Neural progenitor cell (in vitro differentiated cells): Measurements from ENCODE around the gene BLOC1S1. TPM values are rescaled to one million over a fixed set of nuclear protein-coding genes. Genes with fewer than 3 reads are reported as not detected.

ENCODE experiments used
- DNase-seq: peaks from one replicate; pipeline ENCODE4 v3.0.0-alpha.2; 2016; ENCODE audit warnings: low spot score
- H2AFZ ChIP-seq: fragments of 200-600 bp; sonication (generic); replicated peaks from 2 replicates; pipeline ENCODE4 v1.6.1; 2016; ENCODE audit warnings: antibody characterized with exemption
- H3F3A ChIP-seq: fragments of 200-600 bp; sonication (generic); 2 replicates; pipeline ENCODE4 v1.6.1; 2016; ENCODE audit warnings: antibody characterized with exemption, low read depth
- H3K27ac ChIP-seq: fragments of 200-600 bp; sonication (generic); 2 replicates; pipeline ENCODE4 v1.5.1; 2016; ENCODE audit warnings: mild to moderate bottlenecking
- H3K27me3 ChIP-seq: fragments of 200-600 bp; sonication (generic); 2 replicates; pipeline ENCODE4 v1.6.1; 2016; ENCODE audit warnings: mild to moderate bottlenecking, moderate library complexity
- H3K36me3 ChIP-seq: fragments of 200-600 bp; sonication (generic); 2 replicates; pipeline ENCODE4 v1.5.1; 2016
- H3K4me1 ChIP-seq: fragments of 200-600 bp; sonication (generic); 2 replicates; pipeline ENCODE4 v1.6.1; 2016; ENCODE audit warnings: mixed run types
- H3K4me2 ChIP-seq: fragments of 200-600 bp; sonication (generic); 2 replicates; pipeline ENCODE4 v1.6.1; 2016
- H3K4me3 ChIP-seq: fragments of 200-600 bp; sonication (generic); 2 replicates; pipeline ENCODE4 v1.5.1; 2016
- H3K79me2 ChIP-seq: fragments of 200-600 bp; sonication (generic); 2 replicates; pipeline ENCODE4 v1.6.1; 2016; ENCODE audit warnings: low read depth
- H3K9ac ChIP-seq: fragments of 200-600 bp; sonication (generic); 2 replicates; pipeline ENCODE4 v1.6.1; 2016
- H3K9me3 ChIP-seq: fragments of 200-600 bp; sonication (generic); 2 replicates; pipeline ENCODE4 v1.5.1; 2016; ENCODE audit warnings: low read depth
- H4K20me1 ChIP-seq: fragments of 200-600 bp; sonication (generic); 2 replicates; pipeline ENCODE4 v1.6.1; 2016; ENCODE audit warnings: low read depth
- H3K27ac Mint-ChIP-seq: 3 replicates; pipeline ENCODE4 v1.8.0; 2021; ENCODE audit warnings: mixed read lengths
- H3K27me3 Mint-ChIP-seq: 2 replicates; pipeline ENCODE4 v1.8.0; 2022; ENCODE audit warnings: low read depth, mild to moderate bottlenecking, inconsistent platforms, moderate library complexity, mixed read lengths; ENCODE audit not compliant: insufficient read depth
- H3K36me3 Mint-ChIP-seq: 3 replicates; pipeline ENCODE4 v1.8.0; 2021; ENCODE audit warnings: mixed read lengths
- H3K4me1 Mint-ChIP-seq: 3 replicates; pipeline ENCODE4 v1.8.0; 2021; ENCODE audit warnings: mixed read lengths
- H3K4me3 Mint-ChIP-seq: 3 replicates; pipeline ENCODE4 v1.8.0; 2021; ENCODE audit warnings: mild to moderate bottlenecking, moderate library complexity, mixed read lengths
- H3K9me3 Mint-ChIP-seq: 3 replicates; pipeline ENCODE4 v1.8.0; 2020; ENCODE audit warnings: mixed read lengths
- EZH2 ChIP-seq: fragments of 200-600 bp; sonication (generic); IDR thresholded peaks from 2 replicates; pipeline ENCODE4 v1.6.1; 2017; ENCODE audit warnings: antibody characterized with exemption, mild to moderate bottlenecking, moderate library complexity
- EZH2phosphoT487 ChIP-seq: fragments of 200-600 bp; sonication (generic); IDR thresholded peaks from 2 replicates; pipeline ENCODE4 v1.6.1; 2017; ENCODE audit warnings: antibody characterized with exemption
- total RNA-seq: library from RNA; depleted of rRNA; stranded (reverse); fragments of >200 nt; gene quantifications from 2 replicates; pipeline ENCODE4 v1.2.3, GENCODE V29; 2015; ENCODE audit warnings: low replicate concordance
- TF ChIP-seq, protein P1 (sequence below): fragments of 200-600 bp; sonication (generic); IDR thresholded peaks from 2 replicates; pipeline ENCODE4 v1.5.1; 2017; ENCODE audit warnings: antibody characterized with exemption, mild to moderate bottlenecking

The BLOC1S1 gene
- total RNA-seq, 1 donor from 2014 or later, result 48.1 TPM

DNA sequence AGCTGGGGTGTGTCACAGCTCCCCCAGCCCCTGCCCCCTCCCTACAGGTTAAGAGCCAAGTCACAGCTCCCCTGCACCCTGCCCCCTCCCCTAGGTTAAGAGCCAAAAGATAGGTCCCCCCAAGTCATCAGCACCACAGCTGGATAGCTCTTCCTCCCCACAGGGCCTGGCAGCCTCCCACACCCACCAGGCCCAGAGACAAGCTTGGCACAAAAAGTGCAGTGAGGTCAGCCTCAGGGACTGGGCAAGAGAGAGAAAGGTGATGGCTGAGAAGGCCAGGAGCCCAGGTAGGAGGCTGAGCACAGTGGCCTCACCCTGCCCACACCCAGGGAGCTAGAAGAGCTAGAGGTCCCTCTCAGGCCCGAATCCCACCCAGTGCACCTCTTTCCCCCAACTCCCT, 16.9 kb upstream of the BLOC1S1 start:
- TF ChIP-seq EZH2 (no peak), EZH2phosphoT487 (no peak)
- TF ChIP-seq, protein P1, sequence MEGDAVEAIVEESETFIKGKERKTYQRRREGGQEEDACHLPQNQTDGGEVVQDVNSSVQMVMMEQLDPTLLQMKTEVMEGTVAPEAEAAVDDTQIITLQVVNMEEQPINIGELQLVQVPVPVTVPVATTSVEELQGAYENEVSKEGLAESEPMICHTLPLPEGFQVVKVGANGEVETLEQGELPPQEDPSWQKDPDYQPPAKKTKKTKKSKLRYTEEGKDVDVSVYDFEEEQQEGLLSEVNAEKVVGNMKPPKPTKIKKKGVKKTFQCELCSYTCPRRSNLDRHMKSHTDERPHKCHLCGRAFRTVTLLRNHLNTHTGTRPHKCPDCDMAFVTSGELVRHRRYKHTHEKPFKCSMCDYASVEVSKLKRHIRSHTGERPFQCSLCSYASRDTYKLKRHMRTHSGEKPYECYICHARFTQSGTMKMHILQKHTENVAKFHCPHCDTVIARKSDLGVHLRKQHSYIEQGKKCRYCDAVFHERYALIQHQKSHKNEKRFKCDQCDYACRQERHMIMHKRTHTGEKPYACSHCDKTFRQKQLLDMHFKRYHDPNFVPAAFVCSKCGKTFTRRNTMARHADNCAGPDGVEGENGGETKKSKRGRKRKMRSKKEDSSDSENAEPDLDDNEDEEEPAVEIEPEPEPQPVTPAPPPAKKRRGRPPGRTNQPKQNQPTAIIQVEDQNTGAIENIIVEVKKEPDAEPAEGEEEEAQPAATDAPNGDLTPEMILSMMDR, result no peak
- Histone ChIP-seq H3K4me1 (no peaks in the 10 kb centered on the region), H3K36me3 (no peaks in the 10 kb centered on the region), H2AFZ (no peak overlapping the region), H3K9ac (no peak overlapping the region), H4K20me1 (no peaks in the 10 kb centered on the region), H3F3A (no peaks in the 10 kb centered on the region), H3K27ac (no peak overlapping the region), H3K27me3 (no peaks in the 10 kb centered on the region), H3K4me3 (no peak overlapping the region), H3K79me2 (peaks cover 5% of the 10 kb centered on the region), H3K9me3 (no peaks in the 10 kb centered on the region), H3K4me2 (no peak overlapping the region)
- Mint-ChIP-seq H3K27ac (no peak overlapping the region), H3K36me3 (peaks cover 14% of the 10 kb centered on the region), H3K4me3 (no peak overlapping the region), H3K4me1 (peaks cover 4% of the 10 kb centered on the region), H3K27me3 (peaks cover under 1% of the 10 kb centered on the region), H3K9me3 (no peaks in the 10 kb centered on the region)
- no peak for DNase-seq

DNA sequence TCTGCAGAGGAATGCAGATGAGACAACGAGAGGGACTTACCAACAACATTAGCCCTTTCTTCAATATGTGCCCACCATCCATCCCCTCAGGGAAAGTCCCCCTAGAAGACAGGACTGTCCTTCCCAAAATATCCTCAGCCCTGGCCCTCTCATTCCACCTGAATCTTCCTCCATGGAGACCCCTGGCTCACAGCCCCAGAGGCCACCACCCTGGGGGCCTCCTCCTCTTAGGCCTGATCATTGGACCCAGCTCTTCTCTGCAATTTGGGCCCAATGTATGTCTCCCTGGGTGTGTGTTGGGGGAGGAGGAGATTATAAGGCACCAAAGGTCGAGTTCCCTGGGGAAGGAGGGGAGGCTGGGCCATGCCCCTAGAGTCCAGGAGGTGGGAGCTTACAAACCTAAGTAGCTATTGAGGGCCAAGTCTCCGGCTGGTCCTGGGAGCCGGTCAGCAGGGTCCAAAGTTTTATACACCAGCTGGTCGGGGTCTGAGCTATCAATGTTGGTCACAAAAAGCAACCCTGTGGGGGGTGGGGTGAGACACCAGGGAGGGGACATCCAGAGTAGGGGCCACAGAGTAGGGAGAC, 16.3 kb upstream of the BLOC1S1 start:
- Histone ChIP-seq H2AFZ (no peak overlapping the region), H3K27ac (no peak overlapping the region), H3F3A (no peaks in the 10 kb centered on the region), H3K9me3 (no peaks in the 10 kb centered on the region), H3K9ac (no peak overlapping the region), H3K79me2 (peaks cover 11% of the 10 kb centered on the region), H4K20me1 (no peaks in the 10 kb centered on the region), H3K4me2 (no peak overlapping the region), H3K36me3 (no peaks in the 10 kb centered on the region), H3K4me3 (no peak overlapping the region), H3K27me3 (no peaks in the 10 kb centered on the region), H3K4me1 (no peaks in the 10 kb centered on the region)
- Mint-ChIP-seq H3K9me3 (no peaks in the 10 kb centered on the region), H3K36me3 (peaks cover 14% of the 10 kb centered on the region), H3K27me3 (peaks cover 3% of the 10 kb centered on the region), H3K27ac (no peak overlapping the region), H3K4me1 (peaks cover 10% of the 10 kb centered on the region), H3K4me3 (no peak overlapping the region)
- TF ChIP-seq, protein P1, result no peak
- TF ChIP-seq EZH2phosphoT487 (no peak), EZH2 (no peak)
- no peak for DNase-seq

DNA sequence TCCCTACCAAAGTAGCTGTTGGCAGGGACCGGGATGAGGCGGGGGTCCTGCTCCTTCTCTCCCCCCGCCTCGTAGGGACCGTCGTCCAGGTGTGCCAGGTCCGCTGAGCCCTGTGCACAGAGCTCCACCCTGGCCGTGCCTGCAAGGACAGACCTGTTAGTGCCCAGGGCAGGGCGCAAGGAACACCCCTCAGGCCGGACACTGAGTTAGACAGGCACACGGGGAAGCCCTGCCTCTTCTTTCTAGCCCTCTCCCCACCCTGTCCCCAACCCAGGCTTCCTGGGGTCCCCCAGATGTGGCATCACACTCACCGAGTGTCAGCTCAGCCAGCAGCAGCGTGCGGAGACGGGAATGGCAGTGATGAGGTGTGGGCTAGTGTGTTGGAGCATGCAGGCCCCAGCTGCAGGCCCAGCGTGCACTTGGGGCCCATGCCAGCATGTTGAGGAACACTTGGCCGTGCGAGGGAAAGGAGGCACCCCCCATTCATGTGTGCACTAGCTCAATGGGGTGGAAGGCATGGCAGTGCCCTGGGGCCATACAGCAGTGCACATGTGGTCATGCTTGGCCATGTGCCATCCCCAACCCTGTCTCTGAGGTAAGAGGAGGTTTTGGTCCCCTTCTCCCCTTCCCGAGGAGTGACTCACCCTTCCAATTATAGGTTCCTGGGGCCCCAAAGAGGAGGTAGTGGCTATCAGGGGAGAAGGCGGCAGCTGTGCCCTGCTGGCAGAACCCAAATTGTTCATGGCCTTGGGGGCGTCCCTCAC, 15.4 kb upstream of the BLOC1S1 start:
- no peak overlapping the region for H3K4me3 Mint-ChIP-seq
- H3K27ac Mint-ChIP-seq, result no peak overlapping the region
- TF ChIP-seq EZH2, result no peak
- no peak for TF ChIP-seq EZH2phosphoT487
- TF ChIP-seq, protein P1, result no peak
- Histone ChIP-seq H3K4me3 (no peak overlapping the region), H3K4me2 (no peak overlapping the region), H3K4me1 (peaks cover 7% of the 10 kb centered on the region), H3K79me2 (peaks cover 20% of the 10 kb centered on the region), H3K36me3 (no peaks in the 10 kb centered on the region), H2AFZ (no peak overlapping the region), H4K20me1 (peaks cover 7% of the 10 kb centered on the region), H3K9me3 (no peaks in the 10 kb centered on the region), H3K27me3 (no peaks in the 10 kb centered on the region), H3K9ac (no peak overlapping the region), H3K27ac (no peak overlapping the region), H3F3A (no peaks in the 10 kb centered on the region)
- peaks cover 17% of the 10 kb centered on the region for H3K4me1 Mint-ChIP-seq
- H3K27me3 Mint-ChIP-seq, result peaks cover 4% of the 10 kb centered on the region
- H3K36me3 Mint-ChIP-seq, result peaks cover 11% of the 10 kb centered on the region
- H3K9me3 Mint-ChIP-seq, result no peaks in the 10 kb centered on the region
- no peak for DNase-seq
